ACC112 (cell line): ENCODE results near the gene TBX21.
A peak's percentile ranks its signal among the peaks of the same experiment; 100 is the strongest.

Source experiments
- H2AFZ ChIP-seq: fragments of 200-600 bp; sonication (generic); one replicate; pipeline ENCODE4 v1.6.0; 2017; ENCODE audit warnings: antibody characterized with exemption, low read length; ENCODE audit not compliant: unreplicated experiment
- H3K27ac ChIP-seq: fragments of 200-600 bp; sonication (generic); 2 replicates; pipeline ENCODE4 v1.5.1; 2014; ENCODE audit warnings: low read depth, mild to moderate bottlenecking, antibody characterized with exemption, low read length, moderate library complexity
- H3K27me3 ChIP-seq: fragments of 200-600 bp; sonication (generic); 2 replicates; pipeline ENCODE4 v1.6.1; 2014; ENCODE audit warnings: mild to moderate bottlenecking, antibody characterized with exemption, low read length, moderate library complexity, mixed read lengths; ENCODE audit not compliant: insufficient read depth
- H3K36me3 ChIP-seq: fragments of 200-600 bp; sonication (generic); 2 replicates; pipeline ENCODE4 v1.6.1; 2016; ENCODE audit warnings: mild to moderate bottlenecking, antibody characterized with exemption, low read length, moderate library complexity, mixed read lengths; ENCODE audit not compliant: insufficient read depth
- H3K4me1 ChIP-seq: fragments of 200-600 bp; sonication (generic); one replicate; pipeline ENCODE4 v1.6.1; 2016; ENCODE audit warnings: low read length, mixed read lengths; ENCODE audit not compliant: insufficient read depth, unreplicated experiment, control insufficient read depth
- H3K4me3 ChIP-seq: fragments of 200-600 bp; sonication (generic); 2 replicates; pipeline ENCODE4 v1.5.1; 2014; ENCODE audit warnings: mild to moderate bottlenecking, low read depth, low read length
- H3K79me2 ChIP-seq: fragments of 200-600 bp; sonication (generic); one replicate; pipeline ENCODE4 v1.6.0; 2016; ENCODE audit warnings: low read length; ENCODE audit not compliant: control insufficient read depth, unreplicated experiment, insufficient read depth

TBX21 gene

GRCh38 chr17:47781397-47781796 lies 48.4 kb downstream of the TBX21 start:
- no peak overlapping the region for H3K27ac ChIP-seq
- H3K36me3 ChIP-seq: no peaks in the 10 kb centered on the region
- no peaks in the 10 kb centered on the region for H3K79me2 ChIP-seq
- no peak overlapping the region for H2AFZ ChIP-seq
- H3K27me3 ChIP-seq: peaks cover 94% of the 10 kb centered on the region
- H3K4me1 ChIP-seq: no peaks in the 10 kb centered on the region
- no peak overlapping the region for H3K4me3 ChIP-seq

DNA sequence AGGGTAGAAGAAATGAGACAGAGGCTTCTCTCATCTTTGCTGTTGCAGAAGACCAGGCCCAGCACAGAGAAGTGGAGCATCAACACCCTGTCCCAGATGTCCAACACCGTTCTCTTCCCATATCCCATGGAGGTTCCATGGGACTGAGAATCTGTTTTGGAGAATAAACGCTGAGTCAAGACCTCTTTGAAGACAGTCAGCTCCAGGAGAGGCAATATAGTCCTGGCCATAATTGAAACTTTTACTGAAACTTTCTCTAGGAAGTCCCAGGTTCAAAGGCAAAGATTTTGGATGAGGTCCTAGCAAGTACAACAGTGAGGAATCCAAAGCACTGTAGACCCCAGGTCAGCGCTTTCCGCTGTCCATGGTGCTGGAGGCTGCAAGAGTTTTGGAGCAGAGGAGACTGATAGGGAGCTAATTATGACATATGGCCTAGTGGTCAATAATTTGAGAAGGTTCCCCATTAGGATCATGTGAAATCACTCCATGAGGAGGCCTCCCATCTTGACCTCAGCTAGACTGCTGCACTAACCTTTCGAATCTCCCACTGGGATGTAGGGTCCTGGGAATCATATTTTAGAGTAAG lies 52.6 kb downstream of the TBX21 start:
- H2AFZ ChIP-seq: no peak overlapping the region
- no peaks in the 10 kb centered on the region for H3K4me1 ChIP-seq
- no peak overlapping the region for H3K4me3 ChIP-seq
- no peak overlapping the region for H3K27ac ChIP-seq
- no peaks in the 10 kb centered on the region for H3K79me2 ChIP-seq
- H3K27me3 ChIP-seq: peaks cover 95% of the 10 kb centered on the region
- no peaks in the 10 kb centered on the region for H3K36me3 ChIP-seq

- Histone ChIP-seq H2AFZ (peak overlapping the region; percentile 47), H3K27me3 (peaks cover 95% of the 10 kb centered on the region), H3K4me3 (peak overlapping the region; percentile 62), H3K79me2 (no peaks in the 10 kb centered on the region), H3K27ac (no peak overlapping the region), H3K4me1 (no peaks in the 10 kb centered on the region), H3K36me3 (no peaks in the 10 kb centered on the region)
Observed at GRCh38 chr17:47789611-47790561, 56.9 kb downstream of the TBX21 start.

DNA sequence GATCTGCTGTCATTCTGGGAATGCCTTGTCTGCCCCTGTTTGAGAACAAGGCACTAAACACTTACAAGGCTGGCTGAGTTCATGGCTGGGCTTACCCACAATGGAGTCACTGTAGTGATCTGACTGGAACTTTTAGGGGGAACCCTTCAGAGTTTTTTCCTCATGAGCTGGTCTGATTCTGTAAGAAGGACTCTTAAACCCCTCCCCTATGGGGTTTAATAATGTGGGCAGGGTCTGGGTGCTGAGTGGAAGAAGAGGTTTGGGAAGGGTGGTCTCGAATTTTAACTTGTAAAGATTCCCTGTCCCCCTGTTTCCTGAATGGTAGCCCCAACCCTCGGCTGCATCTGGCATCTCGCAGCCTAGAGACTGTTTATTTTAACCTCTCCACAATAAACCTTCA lies 58.0 kb downstream of the TBX21 start:
- no peaks in the 10 kb centered on the region for H3K79me2 ChIP-seq
- no peak overlapping the region for H3K27ac ChIP-seq
- peaks cover 89% of the 10 kb centered on the region for H3K27me3 ChIP-seq
- no peak overlapping the region for H2AFZ ChIP-seq
- no peaks in the 10 kb centered on the region for H3K36me3 ChIP-seq
- no peak overlapping the region for H3K4me3 ChIP-seq
- no peaks in the 10 kb centered on the region for H3K4me1 ChIP-seq

GRCh38 chr17:47792457-47792856 lies 59.4 kb downstream of the TBX21 start:
- peaks cover 78% of the 10 kb centered on the region for H3K27me3 ChIP-seq
- H3K4me1 ChIP-seq: no peaks in the 10 kb centered on the region
- H3K27ac ChIP-seq: no peak overlapping the region

GRCh38 chr17:47792979-47793378 lies 59.9 kb downstream of the TBX21 start:
- Histone ChIP-seq H3K4me1 (no peaks in the 10 kb centered on the region), H3K27ac (no peak overlapping the region), H3K36me3 (no peaks in the 10 kb centered on the region), H2AFZ (no peak overlapping the region), H3K4me3 (no peak overlapping the region), H3K27me3 (peaks cover 78% of the 10 kb centered on the region), H3K79me2 (no peaks in the 10 kb centered on the region)

More at GRCh38 chr17:47792457-47792856, 59.4 kb downstream of the TBX21 start:
- no peak overlapping the region for H3K4me3 ChIP-seq
- H3K36me3 ChIP-seq: no peaks in the 10 kb centered on the region
- H2AFZ ChIP-seq: no peak overlapping the region
- H3K79me2 ChIP-seq: no peaks in the 10 kb centered on the region
